Measurements from ENCODE around the gene WASHC1.
"Not testable (repeated sequence)": the region's sequence is repeated elsewhere in the genome, so short reads cannot be mapped to it uniquely, and the experiment has no call there.

The WASHC1 gene

DNA sequence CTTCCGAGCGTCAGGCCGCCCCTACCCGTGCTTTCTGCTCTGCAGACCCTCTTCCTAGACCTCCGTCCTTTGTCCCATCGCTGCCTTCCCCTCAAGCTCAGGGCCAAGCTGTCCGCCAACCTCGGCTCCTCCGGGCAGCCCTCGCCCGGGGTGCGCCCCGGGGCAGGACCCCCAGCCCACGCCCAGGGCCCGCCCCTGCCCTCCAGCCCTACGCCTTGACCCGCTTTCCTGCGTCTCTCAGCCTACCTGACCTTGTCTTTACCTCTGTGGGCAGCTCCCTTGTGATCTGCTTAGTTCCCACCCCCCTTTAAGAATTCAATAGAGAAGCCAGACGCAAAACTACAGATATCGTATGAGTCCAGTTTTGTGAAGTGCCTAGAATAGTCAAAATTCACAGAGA, at the start of gene WASHC1:
WASHC1 (minus strand) TSS at position 101 of the 400 bp plus-strand sequence. CDS start 4,457 bp downstream, outside the sequence.
- not testable (repeated sequence) for DNase-seq (ENCODE audit: low read depth)

- not testable (repeated sequence) for DNase-seq (ENCODE audit: low read depth)
Measured at GRCh38 chr9:78333-78732, 49.1 kb upstream of the WASHC1 start.

DNA sequence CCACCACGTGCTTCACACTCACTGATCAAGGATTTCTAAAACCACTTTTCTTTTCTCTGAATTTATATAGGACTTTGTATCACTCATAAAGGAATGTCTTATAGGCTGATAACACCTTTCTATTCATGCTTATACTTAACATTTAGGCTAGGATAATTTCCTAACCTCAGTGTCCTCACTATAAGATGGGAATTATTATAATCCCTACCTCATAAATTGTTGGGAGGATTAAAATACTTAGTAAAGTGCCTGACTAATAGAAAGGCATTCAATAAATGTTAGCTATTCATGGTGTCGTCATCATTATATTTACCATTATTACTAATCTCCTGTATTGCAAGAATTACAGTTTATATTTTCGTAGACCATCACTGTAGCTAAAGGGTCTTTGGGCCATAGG, 47.1 kb upstream of the WASHC1 start:
- DNase-seq (ENCODE audit: low read depth): not testable (repeated sequence)

DNA sequence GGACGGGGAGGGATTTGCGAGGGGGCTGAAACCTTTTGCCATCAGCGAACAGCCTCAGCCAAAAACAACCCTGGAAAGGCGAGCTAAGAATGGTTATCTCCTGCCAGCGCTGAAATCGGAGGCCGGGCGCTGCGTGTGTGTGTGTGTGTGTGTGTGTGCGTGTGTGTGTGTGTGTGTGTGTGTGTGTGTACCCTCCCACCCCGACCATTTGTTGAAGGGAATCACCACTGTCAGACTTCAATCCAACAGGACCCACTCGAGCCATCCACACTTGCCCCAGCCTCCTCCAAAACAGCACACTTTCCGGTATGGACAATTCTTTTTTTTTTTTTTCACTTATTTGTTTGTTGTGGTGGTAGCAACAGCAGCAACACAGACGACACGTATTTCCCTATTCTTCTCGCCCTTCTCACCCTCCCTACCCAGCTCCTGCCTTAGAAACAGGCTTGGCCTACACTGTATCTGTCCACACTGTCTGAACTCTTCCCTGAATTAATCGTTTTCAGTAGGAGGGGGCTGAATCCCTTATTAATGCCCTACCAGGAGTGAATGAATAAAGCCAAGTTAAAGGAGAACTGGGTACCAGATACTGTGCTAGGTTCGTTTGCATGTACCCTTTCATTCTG, 44.8 kb upstream of the WASHC1 start:
- DNase-seq (ENCODE audit: low read depth): not testable (repeated sequence)

DNA sequence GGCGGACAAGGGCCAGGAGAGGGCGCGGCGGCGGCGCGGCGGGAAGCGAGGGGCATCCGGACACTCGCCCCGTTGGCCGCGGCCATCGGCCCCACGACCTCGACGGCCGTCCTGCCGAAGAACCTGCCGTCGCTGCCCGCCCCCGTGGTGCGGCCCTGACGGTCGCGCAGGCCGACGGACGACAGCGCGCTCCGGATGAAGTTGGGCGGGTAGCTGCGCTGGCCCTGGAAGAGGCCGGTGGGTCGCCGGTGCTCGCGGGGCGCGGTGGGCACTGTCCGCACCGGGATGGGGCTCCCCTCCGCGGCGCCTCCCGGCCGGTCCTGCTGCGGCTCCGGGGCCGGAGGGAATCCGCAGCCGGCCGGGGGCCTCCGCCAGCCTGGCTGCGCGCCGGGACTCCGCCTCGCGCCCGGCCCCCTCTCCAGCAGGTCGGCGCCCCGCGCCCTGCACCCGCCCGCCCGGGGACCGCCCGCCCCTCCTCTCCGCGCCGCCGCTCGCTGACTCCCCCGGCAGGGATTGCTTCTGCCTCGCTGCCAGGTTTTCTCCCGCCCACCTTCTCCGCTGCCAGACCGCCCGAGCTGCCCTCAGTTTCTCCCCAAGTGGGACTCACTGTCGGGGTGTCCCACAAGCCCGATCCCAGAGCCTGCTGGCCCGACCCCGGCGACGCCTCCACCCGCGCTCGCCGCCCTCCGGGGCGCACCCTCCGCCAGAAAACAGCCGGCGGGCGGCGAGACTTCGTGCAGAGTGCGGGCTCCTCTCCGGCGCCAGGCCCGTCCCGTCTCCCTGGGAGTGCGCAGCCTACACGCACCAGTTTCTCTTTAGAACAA, 44.0 kb upstream of the WASHC1 start:
- DNase-seq (ENCODE audit: low read depth): not testable (repeated sequence)

- peak; percentile 21 for DNase-seq (ENCODE audit: low read depth)
Measured at GRCh38 chr9:63031-63629, 33.9 kb upstream of the WASHC1 start.

GRCh38 chr9:52678-53077, 23.4 kb upstream of the WASHC1 start:
- not testable (repeated sequence) for DNase-seq (ENCODE audit: low read depth)

- not testable (repeated sequence) for DNase-seq (ENCODE audit: low read depth)
Measured at GRCh38 chr9:48190-48842, 19.1 kb upstream of the WASHC1 start.

- DNase-seq (ENCODE audit: low read depth): not testable (repeated sequence)
Measured at GRCh38 chr9:46639-47271, 17.5 kb upstream of the WASHC1 start.

GRCh38 chr9:46164-46563, 16.9 kb upstream of the WASHC1 start:
- DNase-seq (ENCODE audit: low read depth): not testable (repeated sequence)

DNA sequence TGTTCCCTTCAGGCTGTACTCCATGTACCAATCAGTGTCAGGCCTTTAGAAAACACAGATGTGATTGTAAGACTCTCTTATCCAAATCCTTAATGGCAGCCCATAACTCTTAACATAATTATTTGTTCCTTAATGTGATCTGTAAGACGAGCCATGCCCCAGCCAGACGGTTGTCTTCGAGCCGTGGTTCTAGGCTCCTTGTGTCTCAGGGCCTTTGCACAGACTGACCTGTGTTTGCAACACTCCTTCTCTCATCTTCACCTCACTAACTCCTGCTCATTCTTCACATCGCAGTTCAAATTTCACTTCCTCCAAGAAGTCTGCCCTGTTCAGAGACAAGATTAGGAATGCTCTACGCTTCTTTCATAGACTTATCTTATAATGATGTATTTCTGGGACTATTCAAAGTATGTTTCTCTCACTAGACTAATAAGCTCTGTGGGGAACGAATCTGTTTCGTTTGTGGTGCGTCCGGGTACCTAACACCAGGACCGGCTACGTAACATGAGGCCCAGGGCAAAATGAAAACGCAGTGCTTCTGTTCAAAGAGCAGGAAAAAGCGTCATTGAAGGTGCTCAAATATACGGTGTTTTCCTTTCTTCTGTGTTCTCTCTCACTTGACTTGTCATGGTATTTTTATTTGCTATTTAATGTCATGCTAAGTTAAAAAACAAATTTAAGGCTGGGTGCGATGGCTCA, 16.1 kb upstream of the WASHC1 start:
- DNase-seq (ENCODE audit: low read depth): not testable (repeated sequence)

GRCh38 chr9:44416-44815, 15.2 kb upstream of the WASHC1 start:
- not testable (repeated sequence) for DNase-seq (ENCODE audit: low read depth)

- not testable (repeated sequence) for DNase-seq (ENCODE audit: low read depth)
Measured at GRCh38 chr9:43636-44035, 14.4 kb upstream of the WASHC1 start.

DNA sequence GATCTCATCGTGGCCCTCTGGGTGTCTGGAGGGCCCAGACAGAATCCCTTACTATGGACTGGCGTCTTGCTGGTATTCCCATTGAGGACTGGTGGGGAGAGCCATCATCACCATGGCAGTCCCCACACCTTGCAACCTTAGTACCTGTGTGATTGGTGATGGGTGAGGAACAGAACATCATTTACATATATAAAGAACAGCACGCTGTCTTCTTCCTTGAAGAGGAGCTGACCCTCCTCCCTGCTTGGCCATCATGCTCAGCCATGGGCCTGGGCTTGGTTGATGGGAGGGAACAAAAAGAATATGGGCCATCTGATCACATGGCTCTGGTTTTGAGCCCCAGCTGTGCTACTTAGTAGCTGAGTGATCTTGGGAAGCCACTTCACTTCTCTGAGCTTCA, 13.9 kb upstream of the WASHC1 start:
- DNase-seq (ENCODE audit: low read depth): not testable (repeated sequence)

DNA sequence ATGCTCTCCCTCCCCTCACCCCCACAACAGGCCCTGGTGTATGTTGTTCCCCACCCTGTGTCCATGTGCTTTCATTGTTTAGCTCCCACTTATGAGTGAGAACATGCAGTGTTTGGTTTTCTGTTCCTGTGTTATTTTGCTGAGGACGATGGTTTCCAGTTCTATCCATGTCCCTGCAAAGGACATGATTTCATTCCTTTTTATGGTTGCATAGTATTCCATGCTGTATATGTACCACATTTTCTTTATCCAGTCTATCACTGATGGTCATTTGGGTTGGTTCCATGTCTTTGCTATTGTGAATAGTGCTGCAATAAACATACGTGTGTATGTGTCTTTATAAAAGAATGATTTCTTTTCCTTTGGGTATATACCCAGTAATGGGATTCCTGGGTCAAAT, 12.6 kb upstream of the WASHC1 start:
- not testable (repeated sequence) for DNase-seq (ENCODE audit: low read depth)

DNA sequence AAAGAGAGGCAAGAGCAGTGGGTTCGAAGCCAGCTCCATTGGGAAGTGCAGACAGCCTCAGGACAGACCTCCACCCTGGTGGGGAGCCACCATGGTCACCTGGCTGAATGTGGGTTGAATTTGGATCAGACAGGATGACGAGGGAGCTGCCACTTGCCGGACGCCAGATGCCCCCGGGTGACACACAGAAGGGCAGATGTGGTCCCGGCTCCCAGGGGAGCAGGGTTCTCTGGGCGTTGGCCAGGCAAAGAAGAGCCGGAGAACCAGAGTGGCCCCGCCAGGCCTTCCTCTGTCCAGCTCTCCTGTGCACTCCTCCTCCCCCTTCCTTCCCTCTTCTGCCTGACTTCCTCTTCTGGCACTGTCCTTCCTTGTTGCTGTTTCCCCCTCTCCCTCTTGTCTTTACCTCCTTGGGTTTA, 12.0 kb upstream of the WASHC1 start:
- not testable (repeated sequence) for DNase-seq (ENCODE audit: low read depth)

- DNase-seq (ENCODE audit: low read depth): not testable (repeated sequence)
Measured at GRCh38 chr9:32308-32707, 3.1 kb upstream of the WASHC1 start.

- DNase-seq (ENCODE audit: low read depth): not testable (repeated sequence)
Measured at GRCh38 chr9:28775-29174, 481 bp downstream of the WASHC1 start.

GRCh38 chr9:21621-22020, 7.6 kb downstream of the WASHC1 start:
- not testable (repeated sequence) for DNase-seq (ENCODE audit: low read depth)

- not testable (repeated sequence) for DNase-seq (ENCODE audit: low read depth)
Measured at GRCh38 chr9:16875-17274, 12.4 kb downstream of the WASHC1 start.
